Measurements from ENCODE around the gene RAD51B.

DNA sequence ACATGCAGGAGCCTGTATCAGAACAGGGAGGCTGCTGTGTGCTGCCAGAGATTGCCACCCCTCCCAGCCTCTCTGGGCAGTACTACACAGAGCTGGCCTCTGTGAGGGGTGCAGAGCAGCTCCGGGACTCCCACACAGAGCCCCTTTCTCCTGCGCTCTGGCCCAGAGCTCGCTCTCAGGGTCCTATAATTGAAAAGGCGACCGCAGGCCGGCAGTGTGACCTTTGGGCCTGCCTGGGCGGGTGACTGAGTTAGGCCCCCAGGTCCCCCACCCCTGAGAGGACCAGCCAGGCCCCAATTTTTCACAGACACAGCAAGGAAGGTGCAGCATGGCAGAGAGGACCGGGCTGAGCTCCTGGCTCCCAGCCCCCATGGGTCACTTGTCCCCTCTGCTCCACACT lies 836.9 kb downstream of the RAD51B start:
- TF ChIP-seq, protein P1, sequence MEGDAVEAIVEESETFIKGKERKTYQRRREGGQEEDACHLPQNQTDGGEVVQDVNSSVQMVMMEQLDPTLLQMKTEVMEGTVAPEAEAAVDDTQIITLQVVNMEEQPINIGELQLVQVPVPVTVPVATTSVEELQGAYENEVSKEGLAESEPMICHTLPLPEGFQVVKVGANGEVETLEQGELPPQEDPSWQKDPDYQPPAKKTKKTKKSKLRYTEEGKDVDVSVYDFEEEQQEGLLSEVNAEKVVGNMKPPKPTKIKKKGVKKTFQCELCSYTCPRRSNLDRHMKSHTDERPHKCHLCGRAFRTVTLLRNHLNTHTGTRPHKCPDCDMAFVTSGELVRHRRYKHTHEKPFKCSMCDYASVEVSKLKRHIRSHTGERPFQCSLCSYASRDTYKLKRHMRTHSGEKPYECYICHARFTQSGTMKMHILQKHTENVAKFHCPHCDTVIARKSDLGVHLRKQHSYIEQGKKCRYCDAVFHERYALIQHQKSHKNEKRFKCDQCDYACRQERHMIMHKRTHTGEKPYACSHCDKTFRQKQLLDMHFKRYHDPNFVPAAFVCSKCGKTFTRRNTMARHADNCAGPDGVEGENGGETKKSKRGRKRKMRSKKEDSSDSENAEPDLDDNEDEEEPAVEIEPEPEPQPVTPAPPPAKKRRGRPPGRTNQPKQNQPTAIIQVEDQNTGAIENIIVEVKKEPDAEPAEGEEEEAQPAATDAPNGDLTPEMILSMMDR (optimal IDR thresholded peaks at IDR 0.05 in 1 of 3, IDR thresholded peaks at IDR 0.05 in 1 of 3, conservative IDR thresholded peaks at IDR 0.05 in 1 of 3; ENCODE audit: extremely low read depth in 1 of 3, insufficient read depth in 2 of 3, low read length in 3 of 3) = no peak
- TF ChIP-seq EZH2 (IDR thresholded peaks at IDR 0.05; ENCODE audit: low read length) = no peak

Measured in keratinocyte (primary cell).